G401 (cell line): ENCODE results near the gene TAMALIN. TPM values are rescaled to one million over a fixed set of nuclear protein-coding genes. Genes with fewer than 3 reads are reported as not detected.

ENCODE experiments used
- DNase-seq: peaks from one replicate; pipeline ENCODE4 v3.0.0-alpha.2; 2015; ENCODE audit warnings: low spot score
- in situ Hi-C: cut with HindIII; loops from 2 replicates; pipeline ENCODE4 v1.10.0; 2016; ENCODE audit warnings: low sequenced_read_pairs, mixed read lengths
- total RNA-seq: library from RNA; depleted of rRNA; stranded (reverse); fragments of >200 nt; shearing (Covaris generic); gene quantifications from 2 replicates; pipeline ENCODE4 v1.2.3, GENCODE V29; 2014

TAMALIN gene
- total RNA-seq, 1 experiment from 2014 or later = 33.3 TPM

DNA sequence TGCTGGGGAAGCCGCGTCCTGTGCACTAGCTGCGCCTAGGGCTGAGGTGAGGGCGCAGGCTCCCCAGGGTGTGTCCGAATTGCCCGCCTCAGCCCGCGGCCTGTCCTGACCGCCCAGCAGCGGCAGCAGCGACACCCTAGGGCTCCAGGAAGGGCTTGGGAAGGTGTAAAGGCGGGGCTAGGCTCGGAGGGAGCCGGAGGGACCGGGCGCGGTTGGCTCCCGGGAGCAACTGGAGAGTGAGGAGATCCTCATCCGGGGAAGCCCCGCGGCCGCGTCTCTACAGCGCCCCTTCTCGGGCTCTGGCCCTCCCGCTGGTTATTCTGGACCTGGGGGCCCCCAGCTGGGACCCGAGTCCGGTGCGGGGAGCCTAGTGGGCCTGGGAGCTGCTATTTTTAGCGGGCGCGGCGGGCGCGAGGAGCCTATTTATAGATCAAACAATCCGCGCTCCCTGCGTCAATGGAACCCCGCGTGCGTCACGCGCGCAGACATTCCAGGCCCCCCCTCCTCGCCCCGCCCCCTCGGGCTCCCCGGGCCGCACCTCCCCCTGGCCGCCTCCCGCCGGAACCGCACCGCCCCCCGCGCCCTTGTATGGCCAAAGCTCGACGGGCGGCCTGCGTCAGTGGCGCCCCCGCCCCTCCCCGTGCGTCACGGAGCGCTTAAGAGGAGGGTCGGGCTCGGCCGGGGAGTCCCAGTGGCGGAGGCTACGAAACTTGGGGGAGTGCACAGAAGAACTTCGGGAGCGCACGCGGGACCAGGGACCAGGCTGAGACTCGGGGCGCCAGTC lies 44.2 kb downstream of the TAMALIN start, which contains the start of gene NR4A1:
Gene NR4A1, plus strand, starts transcription at position 685 of the 784 bp plus-strand sequence. CDS start 2,887 bp downstream, outside the sequence.
- DNase-seq = peak; percentile 72
- in situ Hi-C loops = no loop called here

DNA sequence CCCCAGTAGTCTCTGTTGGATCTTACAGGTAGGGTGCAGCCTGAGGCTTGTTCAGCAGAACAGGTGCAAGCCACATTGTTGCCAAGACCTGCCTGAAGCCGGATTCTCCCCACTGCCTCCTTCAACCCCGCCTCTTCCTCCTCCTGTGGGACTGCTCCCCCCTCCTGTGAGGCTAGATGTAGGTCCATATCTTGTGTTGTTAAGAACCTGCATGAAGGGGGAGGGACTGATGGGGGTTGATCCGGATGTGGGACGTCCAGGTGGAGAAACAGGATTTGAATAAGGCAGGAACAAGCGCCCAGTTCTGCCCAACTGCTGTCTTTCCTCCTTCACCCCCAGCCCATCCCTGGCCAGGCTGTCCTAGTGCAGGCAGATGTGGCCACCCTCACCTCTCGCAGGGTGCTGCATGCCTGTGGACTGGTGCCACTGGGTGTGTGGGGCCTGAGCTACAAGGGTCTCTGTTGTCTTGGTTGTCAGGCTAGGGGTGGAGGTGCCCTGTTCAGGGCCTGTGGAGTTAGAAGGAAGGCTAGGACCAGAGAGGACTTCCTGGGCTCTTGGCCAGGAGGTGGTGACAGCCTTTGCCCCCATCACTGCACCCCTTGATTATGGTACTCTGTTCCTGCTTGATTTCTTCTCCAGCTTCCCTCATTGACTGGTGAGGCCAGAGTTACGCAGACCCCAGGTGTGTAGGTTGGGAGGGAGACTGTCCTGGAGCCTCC lies 45.9 kb downstream of the TAMALIN start:
- in situ Hi-C loops = no loop called here
- DNase-seq = no peak

DNA sequence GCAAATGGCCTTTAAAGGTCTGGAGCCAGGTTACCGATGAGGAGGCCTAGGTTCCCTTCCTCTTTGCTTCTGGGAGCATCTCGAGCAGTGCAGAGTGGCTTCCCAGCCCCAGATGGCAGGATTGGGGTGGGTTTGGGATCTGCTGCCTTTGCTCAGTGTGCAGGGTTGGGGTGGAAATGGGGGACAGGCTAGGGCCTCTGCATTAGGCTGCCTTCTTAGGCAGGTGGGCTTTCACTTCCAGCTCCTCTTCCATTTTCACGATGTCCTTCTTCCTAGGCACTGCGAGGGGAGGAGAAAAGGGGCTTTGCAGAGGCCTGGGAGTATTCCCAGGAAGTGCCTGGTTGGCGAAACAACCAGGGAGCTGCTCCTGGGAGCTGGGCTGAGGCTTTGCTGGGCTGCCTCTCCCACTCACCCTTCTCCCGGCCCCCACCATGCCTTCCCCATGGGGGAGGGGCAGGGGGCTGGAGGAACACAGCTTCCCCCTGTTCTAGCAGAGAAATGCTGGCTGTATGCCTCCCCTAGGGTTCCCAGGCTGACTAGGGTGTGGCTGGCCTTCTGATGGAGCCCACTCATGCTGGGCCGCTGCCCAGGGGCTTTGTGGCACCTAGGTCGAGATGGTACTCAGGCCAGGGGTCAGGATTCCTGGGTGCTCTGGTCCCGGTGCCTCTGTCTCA lies 46.9 kb downstream of the TAMALIN start:
- in situ Hi-C loops = no loop called here
- DNase-seq = no peak

DNA sequence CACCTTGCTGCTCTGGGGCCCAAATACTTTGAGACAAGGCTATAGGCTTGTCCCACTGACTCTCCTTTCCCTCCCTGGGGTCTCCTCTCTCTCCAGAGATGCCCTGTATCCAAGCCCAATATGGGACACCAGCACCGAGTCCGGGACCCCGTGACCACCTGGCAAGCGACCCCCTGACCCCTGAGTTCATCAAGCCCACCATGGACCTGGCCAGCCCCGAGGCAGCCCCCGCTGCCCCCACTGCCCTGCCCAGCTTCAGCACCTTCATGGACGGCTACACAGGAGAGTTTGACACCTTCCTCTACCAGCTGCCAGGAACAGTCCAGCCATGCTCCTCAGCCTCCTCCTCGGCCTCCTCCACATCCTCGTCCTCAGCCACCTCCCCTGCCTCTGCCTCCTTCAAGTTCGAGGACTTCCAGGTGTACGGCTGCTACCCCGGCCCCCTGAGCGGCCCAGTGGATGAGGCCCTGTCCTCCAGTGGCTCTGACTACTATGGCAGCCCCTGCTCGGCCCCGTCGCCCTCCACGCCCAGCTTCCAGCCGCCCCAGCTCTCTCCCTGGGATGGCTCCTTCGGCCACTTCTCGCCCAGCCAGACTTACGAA lies 47.6 kb downstream of the TAMALIN start:
- in situ Hi-C loops = no loop called here
- no peak for DNase-seq

DNA sequence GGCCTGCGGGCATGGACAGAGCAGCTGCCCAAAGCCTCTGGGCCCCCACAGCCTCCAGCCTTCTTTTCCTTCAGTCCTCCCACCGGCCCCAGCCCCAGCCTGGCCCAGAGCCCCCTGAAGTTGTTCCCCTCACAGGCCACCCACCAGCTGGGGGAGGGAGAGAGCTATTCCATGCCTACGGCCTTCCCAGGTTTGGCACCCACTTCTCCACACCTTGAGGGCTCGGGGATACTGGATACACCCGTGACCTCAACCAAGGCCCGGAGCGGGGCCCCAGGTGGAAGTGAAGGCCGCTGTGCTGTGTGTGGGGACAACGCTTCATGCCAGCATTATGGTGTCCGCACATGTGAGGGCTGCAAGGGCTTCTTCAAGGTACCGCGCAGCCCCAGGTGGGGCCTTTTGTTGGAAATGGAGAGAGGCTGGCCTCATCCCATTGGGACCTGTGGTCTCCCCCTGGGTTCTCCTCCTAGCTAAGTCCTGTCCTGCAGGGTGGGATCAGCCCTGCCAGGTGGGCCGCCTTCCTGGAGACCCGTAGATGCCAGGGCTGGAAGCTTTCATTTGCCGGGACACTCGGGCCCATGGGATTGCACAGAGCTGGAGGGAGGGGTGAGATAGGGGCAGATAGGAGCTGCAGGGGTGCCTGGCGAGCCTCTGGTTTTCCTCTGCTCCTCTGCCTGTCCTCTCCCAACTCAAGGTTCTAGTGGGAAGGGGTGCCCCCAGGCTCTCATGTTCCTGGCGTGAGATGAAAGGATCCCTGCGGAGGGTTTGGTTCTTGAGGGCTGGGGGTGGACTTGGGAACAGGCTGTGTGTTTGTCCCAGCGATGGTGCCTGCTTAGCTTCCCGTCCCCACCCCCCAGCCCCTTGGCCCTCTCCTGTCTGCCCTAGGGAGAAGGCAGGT lies 48.3 kb downstream of the TAMALIN start:
- in situ Hi-C loops = no loop called here
- DNase-seq = no peak

DNA sequence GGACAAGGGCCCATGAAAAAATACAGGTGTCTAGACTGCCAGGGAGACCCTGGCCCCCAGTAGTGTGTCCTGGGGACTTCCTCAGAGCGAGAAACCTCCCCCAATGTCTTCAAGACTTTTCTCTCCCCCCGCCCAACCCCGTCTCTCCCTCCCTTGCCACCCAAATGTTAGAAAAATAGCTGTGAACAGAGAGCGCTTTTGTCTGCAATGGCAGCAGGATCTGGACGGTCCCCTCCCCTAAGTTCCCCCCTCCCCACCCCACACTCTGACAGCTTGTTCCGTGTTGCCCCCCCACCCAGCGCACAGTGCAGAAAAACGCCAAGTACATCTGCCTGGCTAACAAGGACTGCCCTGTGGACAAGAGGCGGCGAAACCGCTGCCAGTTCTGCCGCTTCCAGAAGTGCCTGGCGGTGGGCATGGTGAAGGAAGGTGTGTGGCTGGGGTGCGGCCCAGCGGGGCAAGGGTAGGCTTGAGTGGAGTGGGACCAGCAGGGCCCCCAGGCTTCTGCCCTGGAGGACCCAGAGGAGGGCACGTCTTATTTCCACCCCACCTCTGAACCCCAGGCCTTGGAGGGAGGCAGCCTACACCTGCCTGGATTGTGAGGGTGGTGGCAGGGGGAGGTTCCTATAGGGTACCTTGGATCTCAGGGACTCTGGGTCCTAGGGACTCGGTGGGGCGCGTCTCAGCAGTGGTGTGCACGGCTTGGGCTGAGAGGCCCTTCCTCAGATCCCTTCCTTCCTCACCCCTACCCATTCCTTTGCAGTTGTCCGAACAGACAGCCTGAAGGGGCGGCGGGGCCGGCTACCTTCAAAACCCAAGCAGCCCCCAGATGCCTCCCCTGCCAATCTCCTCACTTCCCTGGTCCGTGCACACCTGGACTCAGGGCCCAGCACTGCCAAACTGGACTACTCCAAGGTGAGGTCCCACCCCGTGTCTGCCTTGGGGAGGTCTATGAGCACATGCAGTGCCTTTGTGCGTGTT lies 49.3 kb downstream of the TAMALIN start:
- no peak for DNase-seq
- in situ Hi-C loops = no loop called here

DNA sequence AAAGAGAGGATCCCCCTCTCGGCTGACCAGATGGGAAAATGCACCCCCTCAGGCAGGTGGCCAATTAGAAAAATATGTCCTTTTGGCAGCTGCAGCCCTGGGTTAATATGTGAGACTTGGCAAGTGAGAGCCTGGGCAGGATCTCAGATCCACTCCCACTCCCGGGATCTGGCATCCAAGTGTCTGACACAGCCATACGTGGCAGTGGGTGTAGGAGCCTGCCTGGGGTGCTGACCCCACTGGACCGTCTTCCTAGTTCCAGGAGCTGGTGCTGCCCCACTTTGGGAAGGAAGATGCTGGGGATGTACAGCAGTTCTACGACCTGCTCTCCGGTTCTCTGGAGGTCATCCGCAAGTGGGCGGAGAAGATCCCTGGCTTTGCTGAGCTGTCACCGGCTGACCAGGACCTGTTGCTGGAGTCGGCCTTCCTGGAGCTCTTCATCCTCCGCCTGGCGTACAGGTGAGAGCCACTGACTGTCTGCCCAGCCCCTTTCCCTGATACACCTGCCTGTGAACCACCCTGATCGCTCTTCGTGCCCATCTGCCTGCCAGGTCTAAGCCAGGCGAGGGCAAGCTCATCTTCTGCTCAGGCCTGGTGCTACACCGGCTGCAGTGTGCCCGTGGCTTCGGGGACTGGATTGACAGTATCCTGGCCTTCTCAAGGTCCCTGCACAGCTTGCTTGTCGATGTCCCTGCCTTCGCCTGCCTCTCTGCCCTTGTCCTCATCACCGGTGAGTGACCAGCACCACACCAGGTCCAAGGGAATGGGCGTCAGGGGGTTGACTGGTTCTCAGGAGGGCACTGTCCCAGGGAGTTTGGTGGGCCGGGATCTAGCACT lies 50.3 kb downstream of the TAMALIN start:
- in situ Hi-C loops = no loop called here
- peak; percentile 58 for DNase-seq

DNA sequence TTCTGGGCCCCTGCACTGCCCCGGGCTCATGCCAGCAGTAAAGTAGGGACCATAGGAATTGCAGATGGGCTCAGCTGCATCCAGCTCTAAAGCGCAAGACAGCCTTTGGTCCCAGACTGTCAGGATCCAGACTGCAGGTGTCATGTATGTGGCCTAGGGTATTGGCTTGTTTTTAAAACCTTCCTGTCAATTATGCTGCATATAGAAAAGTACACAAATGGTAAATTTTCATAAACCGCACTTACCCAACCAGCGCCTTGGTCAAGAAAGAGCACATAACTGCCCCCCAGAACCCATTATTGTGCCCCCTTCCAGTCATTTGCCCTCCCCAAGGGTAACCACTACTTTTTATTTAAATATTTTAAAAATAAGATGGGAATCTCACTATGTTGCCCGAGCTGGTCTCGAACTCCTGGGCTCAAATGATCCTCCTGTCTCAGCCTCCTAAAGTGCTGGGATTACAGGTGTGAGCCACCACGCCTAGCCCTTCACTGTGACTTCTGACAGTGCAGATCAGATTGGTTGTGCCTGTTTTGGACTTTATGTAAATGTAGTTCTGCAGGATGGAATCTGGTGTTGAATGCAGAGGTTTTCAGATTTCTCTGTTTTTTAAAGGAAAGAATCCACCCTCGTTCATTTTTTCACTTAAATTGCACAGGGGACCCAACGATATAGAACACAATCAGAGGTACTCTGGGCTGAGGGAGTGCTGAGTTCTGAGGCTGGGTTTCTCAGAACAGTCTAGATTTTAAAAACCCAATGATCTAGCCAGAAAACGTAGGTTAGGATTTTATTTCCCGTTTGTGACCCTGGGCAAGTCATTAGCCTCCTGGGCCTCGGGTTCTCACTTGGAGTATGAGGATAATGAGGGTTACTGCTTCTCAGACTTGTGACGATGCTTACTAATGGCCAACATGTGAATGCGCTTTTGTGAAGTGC lies 51.2 kb downstream of the TAMALIN start:
- DNase-seq = no peak
- in situ Hi-C loops = no loop called here

DNA sequence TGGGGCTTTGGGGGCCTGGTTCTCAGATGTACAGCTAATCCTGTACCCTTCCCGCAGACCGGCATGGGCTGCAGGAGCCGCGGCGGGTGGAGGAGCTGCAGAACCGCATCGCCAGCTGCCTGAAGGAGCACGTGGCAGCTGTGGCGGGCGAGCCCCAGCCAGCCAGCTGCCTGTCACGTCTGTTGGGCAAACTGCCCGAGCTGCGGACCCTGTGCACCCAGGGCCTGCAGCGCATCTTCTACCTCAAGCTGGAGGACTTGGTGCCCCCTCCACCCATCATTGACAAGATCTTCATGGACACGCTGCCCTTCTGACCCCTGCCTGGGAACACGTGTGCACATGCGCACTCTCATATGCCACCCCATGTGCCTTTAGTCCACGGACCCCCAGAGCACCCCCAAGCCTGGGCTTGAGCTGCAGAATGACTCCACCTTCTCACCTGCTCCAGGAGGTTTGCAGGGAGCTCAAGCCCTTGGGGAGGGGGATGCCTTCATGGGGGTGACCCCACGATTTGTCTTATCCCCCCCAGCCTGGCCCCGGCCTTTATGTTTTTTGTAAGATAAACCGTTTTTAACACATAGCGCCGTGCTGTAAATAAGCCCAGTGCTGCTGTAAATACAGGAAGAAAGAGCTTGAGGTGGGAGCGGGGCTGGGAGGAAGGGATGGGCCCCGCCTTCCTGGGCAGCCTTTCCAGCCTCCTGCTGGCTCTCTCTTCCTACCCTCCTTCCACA lies 52.0 kb downstream of the TAMALIN start:
- no peak for DNase-seq
- in situ Hi-C loops = no loop called here

DNA sequence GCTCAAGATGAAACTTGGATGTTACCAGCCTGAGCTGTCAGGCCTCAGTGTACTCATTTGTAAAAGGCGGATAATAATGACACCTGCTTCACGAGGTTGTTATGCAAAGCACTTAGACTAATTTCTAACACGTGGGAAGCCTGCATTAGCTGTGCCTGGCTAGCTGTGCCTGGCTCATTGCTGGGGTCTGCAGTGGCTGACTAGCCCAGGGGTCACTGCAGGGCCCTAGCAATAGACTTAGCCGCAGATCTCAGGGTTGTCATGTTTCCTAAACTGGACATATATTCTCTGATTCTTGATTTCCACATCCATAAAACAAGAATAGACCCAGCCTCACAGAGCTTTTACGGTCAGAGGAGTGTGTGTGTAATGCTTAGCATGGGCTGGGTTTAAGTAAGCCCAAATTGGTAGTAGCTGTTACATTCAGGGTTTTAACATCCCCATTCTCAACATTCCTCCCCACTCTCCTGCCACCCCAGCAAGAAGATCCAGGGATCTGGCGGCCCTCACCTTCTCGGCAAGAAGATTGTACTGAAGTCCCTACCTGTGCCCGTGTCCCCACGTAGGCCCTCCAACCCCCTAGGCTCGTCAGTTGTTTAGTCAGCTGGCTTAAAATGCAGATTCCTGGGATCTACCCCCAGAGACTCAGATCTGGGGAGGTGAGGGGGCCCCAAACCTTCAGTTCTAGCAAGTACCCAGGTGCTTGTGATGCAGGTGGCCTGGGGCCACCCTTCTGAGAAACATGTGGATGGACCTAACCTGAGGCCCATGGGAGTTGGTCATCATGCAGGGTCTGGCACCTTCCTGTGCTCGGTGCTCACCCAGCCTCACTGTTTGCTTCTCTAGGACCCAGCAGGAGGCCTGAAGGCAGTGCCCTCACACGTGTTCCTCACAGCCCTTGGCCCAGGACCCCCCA lies 53.1 kb downstream of the TAMALIN start:
- in situ Hi-C loops = no loop called here

DNA sequence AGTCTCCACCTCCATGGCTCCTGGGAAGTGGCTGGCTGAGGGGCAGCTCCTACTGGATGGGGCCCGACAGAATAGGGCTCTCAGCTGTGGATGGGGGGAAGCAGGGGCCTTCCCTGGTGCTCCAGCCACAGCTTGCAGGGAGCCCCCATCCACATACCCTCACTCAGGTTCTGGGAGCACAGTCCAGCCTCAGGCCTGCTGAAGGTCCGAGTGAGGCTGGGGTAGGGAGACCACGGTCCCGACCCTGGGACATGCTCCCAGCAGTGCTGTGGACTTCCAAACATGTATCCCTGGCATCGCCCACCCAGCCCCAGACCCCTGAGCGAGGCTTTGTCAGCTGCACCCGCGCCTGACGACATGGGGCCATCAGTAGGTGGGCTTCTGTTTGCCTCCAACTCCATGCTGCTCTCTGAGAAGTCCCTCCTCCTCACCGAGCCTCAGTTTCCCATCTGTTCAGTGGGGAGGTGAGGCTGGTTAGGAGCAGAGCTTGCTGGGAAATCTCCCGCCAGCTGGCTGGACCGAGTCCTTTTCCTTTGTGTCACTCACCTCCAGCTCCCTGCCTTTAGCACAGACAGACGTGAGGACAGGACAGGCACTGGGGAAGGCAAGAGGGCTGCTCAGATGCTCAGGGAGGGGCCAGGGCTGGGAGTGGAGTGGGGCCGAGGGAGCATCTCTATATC lies 53.9 kb downstream of the TAMALIN start:
- no peak for DNase-seq

More for the DNA sequence above, 53.1 kb downstream of the TAMALIN start:
- no peak for DNase-seq

DNA sequence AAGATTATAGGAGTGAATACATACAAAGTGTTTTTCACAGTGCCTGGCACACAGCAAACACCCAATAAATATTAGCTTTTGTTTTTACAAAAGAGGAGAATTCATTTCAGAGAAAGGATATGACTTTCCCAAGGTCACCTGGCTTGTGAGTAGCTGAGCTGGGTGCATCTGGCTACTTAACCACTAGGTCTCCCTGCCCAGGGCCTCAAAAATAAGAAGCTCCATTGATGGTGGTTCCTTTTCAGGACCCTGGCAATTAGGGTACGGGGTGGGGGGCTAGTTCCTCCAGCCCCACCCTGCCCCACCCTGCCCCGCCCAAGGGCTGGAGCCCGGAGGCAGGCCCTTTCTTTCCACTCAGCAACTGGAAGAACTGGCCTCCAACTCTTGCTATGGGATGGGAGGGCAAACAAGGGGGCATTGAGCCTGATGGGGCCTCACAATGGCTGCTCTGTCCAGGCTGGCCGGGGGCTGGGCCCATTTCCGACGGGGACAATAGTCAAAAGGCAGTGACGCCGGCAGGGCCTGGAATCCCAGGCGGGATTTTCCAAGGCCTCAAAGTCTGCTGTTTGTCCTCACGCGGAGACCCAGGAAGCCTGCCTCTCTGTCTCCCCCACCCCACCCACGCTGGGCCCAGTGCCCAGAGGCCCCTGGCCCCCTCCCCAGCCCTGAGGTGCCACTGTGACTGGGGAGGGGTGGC lies 54.9 kb downstream of the TAMALIN start:
- DNase-seq = no peak

More for the DNA sequence above, 53.9 kb downstream of the TAMALIN start:
- in situ Hi-C loops = no loop called here

More for the DNA sequence above, 54.9 kb downstream of the TAMALIN start:
- in situ Hi-C loops = no loop called here
